ENCODE measurements around the gene FUT2. TPM values are rescaled to one million over a fixed set of nuclear protein-coding genes. Genes with fewer than 3 reads are reported as not detected.
A peak's percentile ranks its signal among the peaks of the same experiment; 100 is the strongest.
"Not testable (repeated sequence)": the region's sequence is repeated elsewhere in the genome, so short reads cannot be mapped to it uniquely, and the experiment has no call there.

FUT2 gene
- total RNA-seq, 1 donor from 2014 or later, result 101 TPM

DNA sequence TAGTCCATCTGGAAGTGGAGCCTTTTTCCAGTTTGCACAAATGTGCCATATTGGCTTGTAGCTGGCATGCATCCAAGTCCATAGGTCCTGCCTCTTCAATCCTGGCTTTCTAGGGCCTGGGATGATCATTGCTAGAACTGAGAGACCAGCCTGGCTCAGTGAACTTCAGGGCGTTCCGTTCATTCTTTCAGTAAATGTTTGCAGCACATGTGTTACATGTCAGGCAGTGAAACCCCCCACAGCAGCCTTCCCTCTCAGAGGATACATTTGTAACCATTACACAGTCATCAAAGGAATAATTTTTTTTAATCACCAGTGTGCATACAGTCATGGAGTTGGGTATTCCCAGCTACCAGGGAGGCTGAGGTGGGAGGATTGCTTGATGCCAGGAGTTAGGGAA lies 9.7 kb downstream of the FUT2 start:
- ATAC-seq, result no peak

DNA sequence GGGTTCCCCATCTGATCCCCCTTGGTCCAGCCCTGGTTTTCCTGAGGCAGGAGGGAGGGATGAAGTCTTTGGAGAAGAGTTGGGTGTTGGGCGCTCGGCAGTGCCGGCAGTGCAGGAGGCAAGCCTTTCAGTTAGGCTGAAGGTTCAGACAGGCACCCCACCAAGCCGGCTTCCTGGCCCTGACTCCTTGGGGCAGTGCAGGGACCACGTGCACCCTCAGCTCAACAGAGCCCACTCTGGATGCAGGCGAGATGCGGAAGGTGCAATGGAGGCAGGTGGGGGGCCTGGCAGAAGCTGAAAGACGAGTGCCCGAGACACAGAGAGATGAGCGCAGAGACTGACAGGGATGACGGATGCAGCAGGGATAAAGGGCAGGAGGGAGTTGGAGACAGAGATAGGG lies 12.7 kb downstream of the FUT2 start:
- peak; percentile 2 for ATAC-seq

DNA sequence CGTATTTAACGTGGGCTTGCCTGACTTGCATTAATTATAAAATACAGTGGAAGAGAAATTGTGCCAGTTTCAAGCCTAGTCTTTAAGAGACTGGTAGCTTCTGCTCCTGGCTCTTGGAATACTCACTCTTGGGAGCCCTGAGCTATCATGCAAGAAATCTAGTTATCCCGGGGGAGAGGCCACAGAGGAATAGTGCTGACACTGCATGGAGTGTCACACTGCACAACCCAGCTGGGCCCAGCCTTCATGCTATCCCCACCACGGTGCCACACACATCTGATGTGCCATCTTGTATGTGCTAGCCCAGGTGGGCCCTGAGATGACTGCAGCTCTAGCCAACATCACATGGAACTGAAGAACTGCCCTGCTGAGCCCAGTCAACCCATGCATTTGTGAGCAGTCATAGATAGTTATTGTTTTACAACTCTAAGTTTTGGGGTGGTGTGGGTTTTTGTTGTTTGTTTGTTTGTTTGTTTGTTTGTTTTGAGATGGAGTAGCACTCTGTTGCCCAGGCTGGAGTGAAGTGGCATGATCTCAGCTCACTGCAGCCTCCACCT lies 15.4 kb downstream of the FUT2 start:
- no peak for ATAC-seq

DNA sequence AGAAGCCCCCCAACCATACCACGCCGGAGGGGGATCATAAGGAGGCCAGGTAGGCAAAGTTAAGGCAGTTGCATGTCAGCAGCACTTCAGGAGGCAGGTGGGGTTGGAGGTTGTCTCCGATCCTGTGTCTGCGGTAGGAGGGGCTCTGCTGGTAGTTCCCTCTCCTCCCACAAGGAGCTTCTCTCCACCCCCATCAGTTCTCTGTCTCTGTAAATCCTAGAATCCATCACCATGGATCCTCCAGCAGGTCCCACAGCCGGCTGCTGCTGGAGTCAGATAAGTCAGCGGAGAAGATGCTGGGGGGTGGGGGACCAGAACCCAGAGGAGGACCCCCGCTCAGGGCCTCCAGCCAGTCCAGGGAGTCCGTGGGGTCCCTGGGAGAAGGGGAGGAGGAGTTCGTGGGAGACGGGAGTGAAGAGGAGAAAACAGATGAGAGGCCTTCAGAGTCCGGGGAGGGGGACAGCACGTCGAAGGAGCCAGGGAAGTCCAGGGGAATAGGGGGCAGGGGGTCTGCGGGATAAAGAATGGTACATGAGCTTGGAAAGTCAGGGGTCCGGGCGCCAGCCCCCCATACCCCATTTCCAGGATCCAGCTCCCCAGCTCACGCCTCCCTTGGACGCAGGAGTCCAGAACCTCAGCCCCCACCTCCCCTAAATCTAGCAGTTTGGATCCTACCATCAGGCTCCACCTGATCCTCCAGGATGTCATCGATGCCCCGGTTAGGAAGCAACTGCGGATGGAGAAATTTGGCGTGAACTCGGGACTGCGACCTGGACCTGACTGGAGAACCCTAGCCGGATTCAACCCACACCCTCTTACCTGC lies 17.5 kb downstream of the FUT2 start:
- ATAC-seq, result no peak

DNA sequence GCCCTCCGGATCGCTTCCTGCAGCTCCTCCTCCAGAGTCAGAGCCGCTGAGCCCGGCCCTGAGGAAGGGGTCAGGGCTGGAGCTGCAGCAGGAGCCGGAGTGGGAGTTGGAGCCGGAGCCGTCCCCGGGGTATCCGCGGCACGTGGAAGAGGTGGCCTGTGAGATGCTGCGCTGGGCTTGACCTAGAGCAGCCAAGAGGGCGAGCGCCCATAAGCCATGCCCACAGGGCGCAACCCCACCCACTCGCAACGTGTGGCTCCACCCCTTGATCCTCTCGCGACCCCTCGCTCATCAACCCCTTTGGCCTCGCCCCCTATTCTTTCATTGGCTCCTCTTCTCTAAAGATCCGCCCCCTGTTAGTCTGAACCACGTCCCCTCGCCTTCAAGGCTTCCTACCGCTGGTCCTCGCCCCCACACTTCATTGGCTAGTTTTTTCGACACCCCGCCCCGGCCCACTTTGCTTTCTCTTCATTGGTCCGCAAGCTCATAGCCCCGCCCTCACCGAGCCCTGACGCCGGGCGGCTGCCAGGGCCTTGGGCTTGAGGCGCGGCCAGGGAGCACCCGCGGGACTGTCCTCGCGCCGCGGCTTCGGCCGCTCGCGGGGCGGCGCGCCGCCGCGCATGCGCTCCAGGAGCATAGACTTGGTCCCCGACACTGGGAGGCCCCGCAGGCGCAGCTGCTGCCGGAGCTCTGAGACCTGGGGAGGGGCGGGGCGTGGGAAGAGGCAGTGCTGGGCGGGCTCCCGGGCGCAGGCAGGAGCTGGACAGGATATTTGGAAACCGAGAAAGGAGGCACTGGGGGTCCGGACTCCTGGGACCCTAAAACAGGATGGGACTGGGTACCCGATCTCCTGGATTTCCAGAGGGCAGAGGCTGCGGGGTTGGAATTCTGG lies 18.3 kb downstream of the FUT2 start:
- peak; percentile 92 for ATAC-seq

DNA sequence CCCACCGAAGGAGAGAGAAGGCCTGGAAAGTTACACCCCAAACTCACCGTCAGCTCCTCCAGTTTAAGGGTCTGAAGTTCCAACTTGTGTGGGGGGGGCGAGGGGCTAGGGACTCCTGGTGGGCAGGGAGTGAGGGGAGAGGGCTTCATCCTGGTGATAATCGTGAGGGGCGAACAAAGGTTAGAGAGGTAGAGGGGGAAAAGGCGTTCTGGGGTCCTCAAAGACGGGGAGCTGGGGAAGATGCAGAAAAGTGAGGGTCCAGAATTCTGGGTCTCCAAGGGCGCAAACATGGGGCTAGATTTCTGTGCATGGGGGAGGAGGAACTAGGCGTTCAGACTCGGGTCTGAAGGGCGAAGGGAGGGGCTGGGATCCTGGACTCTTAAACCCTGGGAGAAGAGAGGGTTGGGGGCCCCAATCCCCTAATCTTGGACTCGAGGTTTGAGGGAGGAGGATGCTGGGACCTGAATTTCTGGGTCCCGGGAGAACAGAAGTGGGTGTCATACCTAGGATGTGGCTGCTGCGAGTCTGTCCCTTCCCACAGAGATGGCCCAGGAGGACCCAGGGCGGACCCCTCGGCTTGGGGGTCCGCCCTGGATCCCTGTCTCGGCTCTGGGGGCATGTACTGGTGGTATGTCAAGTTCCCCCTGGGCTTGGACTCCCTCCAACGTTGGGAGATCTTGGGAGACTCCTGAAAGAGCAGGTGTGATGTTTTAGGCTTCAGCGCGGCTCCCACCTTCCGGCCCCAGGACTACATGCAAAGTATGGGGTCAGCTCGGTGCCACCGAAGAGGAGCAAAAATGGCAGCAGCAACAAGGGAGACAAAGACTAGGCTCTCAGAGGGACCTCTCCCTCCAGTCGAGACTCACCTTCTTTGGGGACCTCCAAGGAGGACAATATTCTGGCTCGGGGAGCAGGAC lies 19.2 kb downstream of the FUT2 start:
- ATAC-seq, result no peak

DNA sequence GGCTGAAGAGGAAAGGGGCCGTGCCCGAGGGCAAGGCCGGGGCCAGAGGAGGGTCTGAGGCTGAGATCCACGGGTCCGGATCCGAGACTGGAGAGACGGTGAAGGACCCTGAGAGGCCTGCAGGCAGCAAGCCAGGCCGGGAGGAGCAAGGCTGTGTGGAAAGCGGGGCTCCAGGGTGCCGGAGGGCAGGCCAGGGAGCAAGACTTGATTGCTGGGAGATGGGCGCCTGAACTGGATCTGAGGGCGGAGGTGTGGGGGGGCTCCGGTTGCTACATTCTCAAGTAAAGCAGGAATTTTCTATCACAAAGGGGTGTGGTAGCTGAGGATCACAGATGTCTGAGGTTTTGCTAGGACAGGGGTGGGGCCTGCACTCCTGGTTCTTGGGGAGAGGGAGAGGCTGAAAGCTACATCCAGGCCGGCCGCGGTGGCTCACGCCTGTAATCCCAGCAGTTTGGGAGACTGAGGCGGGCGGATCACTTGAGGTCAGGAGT lies 20.0 kb downstream of the FUT2 start:
- ATAC-seq, result no peak

DNA sequence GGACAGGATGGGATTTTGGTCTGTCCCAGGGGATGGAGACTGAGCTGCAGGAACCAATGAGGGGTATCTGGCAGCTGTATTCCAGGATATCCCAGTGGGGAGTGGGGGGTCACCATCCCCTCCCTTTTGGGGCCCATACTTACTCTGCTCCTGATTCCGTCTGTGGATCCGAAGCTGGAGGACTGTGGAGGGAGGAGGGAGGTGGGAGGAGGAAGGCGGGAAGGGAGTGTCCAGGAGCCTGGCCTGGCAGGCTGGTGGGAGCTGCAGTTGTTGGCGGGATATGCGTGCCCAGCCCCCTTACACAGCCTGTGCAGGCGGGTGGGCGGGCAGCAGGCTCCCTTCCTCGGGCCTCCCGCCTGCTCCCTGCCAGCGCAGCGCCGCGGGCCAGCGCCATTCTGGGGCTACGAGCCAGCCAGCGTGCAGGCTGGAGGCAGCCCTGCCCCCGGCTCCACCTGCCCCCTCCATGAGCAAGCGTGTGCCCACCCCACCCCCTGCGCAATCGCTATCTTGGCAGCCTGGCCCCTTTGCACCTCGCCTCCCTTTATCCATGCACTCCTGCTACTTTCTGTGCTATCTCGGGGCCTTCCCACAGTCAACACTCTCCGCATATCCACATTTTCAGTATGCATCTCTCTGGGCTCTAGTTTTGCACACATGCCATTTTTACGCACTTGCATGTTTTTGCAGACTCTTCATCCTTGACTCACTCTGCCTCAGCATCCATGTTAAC lies 21.0 kb downstream of the FUT2 start:
- no peak for ATAC-seq

DNA sequence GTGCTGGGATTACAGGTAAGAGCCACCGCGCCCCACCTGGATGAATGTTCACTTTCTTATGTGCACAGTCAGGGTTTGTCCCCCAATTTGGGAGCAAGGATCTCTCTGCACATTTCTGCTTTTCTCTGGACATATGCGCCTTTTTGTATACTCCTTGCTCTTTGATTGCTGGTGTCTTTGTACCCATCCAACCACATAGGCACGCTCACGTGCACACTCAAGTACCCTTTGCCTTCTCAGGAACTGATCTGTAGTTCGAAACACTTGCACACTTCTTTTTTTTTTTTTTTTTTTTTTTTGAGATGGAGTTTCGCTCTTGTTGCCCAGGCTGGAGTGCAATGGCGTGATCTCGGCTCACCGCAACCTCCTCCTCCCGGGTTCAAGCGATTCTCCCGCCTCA lies 22.3 kb downstream of the FUT2 start:
- ATAC-seq, result not testable (repeated sequence)

DNA sequence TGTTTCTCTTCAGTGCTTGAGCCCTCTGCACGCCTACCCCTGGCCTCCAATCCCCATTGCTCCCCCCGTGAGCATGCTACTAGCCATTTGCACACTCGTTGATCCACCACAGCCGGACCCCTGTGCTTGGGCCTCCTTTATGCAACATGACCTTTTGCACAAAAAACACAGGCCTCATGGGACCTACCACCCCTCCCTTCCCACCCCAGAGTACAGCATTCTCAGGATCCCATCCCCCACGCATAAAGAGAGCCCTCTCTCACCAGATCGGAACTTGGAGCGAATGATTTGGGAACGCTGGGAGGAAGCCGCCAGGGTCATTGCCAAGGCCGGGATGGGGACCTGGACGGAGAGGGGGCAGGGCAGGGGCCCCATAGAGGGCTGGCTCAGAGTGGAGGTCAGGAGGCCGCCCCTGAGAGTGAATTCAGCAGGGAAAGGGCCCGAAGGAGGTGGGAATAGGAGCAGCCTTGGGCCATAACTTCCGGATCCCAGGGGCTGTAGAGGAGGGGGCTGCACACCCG lies 23.0 kb downstream of the FUT2 start:
- ATAC-seq, result no peak

DNA sequence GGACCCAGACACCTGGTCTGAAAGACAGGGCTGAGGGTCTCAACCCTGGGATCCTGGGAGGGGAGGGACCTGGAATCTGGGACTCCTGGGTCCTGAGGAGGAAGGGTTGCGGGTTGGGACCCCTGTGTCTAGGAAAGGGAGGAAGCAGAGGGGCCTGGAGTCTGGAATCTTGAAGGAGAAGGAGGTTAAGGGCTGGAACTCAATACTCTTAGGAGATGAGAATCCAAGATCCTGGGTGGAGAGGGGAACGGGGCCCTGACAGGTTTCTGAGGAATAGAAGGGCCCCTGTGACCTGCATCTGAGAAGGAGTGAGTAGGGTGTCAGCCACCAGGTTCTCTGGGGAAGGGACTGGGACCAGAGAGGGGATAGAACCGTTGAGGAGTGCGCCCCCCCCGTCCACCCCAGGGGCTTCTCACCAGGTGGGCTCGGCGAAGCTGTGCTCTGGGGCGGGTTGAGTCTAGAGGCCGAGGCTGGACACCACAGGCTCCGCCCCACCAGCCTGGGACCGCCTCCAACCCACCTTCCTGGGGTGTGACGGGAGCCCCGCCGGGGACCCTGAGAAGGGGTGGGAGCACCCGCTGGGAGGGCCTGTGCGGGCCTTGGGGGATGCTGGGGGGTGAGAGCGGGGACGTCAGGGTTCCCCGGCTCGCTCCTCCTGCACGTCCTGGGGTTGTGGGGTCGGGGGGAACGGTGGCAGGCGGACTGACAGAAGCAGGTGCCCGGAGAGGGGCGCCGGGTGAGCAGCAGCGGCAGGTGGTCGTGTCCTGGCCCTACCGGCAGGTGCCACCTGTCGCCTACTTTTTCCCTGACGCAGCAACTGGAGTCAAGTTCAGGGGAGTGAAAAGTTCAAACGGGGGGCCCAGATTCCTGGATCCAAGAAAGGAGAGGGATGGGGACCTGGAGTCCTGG lies 23.7 kb downstream of the FUT2 start, which contains the start of gene MAMSTR:
TSS of gene MAMSTR (minus strand) at position 463 of the 909 bp plus-strand sequence. CDS start 694 bp downstream, outside the sequence.
- ATAC-seq, result no peak

DNA sequence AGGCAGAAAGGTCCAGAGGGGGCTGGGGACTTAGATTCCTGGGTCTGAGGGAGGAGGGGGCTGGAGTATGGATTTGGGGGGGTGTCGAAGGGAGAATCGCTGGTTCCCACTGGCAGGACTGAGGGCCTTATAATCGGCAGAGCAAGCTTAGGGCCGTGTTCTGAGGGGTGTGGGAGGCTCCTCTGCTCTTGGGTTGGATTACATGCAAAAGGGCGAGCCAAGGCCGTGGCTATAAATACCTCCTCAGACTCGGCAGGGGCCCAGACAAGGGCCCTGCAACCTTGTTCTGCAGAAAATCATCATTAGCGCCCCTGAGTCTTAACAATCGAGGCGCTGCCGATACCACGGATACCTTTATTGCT lies 24.5 kb downstream of the FUT2 start:
- ATAC-seq, result peak; percentile 1

DNA sequence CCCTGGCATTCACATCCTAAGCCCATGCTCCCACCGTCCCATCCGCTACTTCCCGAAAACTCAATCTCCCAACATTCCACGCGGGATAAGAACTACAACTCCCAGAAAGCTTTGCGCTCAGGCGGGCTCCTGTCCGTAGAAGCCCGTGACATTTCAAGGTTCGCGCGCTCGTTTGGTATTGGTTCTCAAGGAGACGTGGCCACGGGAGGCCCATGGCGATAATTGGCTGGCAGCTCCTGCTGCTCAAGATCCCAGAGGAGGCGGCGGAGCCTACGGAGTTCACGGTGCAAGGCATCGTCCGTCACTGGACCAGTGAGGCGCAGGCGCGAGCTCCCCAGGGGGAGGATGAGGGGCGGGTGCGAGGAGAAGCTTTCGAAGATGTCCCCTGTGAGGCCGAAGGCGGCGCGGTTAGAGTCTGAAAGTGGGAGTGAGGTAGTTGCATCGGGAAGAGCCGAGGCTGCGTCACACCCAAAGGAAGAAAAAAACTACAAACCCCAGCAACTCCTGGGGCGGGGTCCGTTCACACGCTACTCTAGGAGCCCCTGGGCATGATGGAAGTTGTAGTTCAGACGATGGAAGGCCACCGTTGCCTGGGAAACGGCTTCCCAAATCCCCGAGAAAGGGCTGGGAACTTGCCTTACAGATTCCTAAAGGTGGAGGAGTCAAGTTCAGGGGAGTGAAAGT lies 25.0 kb downstream of the FUT2 start:
- ATAC-seq, result peak; percentile 76

DNA sequence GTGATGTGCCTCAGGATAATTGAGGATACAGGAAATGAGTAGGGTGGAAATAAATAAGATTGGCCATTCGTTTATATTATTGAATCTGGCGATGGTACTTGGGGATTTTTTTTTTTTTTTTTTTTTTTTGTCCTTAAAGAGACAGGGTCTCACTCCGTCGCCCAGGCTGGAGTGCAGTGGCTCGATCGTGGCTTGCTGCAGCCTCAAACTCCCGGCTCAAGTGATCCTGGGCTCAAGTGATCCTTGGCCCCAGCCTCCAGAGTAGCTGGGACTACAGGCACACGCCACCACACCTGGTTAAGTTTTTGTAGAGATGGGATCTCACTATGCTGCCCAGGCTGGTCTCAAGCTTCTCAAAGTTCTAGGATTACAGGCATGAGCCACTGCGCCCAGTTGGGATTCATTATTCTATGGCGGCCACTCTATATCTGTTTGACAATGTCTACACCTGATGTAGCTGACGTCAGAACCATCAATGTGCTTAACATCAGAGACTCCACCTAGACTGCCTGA lies 26.5 kb downstream of the FUT2 start:
- no peak for ATAC-seq

DNA sequence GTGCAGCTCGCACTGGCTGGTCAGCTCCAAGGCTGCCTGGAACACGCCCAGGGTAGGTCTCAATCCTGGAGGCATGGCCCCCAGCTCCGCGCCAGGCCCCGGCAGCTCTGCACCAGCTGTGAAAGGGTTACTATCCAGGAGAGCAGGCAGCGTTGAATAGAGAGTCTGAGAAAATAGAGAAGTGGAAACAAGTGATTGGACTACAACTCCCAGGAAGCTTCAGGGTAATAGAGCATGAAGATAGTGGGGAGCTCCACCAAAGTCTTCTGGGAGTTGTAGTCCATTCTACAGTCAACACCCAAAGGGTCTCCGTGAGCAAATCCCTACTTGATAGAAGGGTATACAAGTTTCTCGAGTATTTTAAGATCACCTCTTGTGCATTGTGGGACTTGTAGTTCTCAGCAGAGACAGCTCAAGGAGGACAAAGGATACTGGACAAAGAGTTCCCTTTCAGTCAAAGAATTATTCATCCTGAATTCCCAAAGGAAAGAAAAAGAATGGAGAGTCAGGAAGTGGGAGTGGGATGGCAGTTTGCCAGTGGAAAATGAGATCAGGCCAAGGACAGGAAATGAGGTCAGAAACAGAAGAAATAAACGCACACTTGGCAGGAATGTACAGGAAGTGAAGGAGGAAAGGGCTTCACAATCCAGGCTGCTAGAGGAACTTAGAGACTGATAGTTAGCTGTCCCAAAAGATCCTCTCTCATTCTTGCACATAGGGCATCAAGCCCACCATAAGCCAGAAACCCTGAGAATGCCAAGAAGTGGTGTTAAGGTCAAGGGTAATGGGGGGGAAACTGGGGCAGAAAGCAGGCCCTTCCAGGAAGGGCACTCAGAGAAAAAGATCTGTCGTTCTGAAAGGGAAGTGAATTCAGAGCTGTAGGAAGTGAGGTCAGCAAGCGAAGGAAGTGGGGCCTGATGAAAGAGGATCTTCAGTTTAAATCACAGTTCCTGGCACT lies 29.3 kb downstream of the FUT2 start:
- ATAC-seq, result peak; percentile 13

DNA sequence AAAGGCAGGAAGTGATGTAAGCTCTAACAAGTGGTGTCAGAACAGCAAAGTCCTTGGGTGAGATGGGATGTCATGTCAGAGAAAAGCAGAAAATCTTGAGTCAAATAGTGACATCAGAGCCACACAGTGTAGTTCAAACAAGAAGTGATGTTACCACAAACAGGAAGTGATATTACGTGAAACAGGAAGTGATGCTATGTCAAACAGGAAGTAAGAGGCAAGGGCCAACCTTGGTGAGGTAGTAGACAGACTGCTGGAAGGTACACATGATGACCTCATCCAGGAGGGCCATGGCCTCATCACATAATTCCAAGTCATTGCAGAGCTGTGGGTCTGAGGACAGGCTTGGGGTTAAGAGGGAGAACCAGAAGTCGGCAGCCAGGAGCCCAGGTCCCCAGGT lies 30.8 kb downstream of the FUT2 start:
- ATAC-seq, result peak; percentile 29

DNA sequence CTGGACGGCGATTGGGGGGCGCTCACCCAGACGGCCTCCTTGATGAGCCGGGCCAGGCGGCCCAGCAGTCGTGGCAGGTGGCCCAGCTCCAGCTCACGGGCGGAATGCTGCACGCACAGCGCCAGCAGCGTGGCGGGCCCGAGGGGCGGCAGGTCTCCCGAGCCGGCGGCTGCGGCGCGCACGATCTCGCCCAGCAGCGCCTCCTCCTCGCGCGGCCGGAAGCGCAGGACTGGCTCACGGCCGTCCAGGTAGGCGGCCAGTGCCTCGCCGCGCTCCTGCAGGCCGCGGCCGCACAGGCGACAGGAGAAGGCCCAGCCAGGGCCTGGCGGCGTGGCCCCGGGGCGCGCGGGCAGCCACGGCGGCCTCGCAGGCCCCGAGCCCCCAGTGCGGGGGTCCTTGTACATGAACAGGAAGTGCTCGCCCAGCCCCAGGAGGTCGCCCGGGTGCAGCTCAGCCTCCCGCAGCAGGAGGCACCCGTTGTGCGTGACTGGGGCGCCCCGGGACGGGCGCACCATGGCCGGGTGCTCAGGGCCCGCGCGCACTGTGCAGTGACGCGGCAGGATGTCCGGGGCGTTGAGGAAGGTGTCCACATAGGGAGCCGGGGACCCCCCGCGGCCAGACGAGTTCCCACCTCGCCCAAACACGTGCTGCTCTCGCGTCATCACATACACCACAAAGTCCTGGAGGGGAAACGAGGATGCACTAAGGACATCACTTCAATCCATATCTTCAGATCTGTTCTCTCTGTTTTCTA lies 33.3 kb downstream of the FUT2 start:
- peak; percentile 41 for ATAC-seq
